ENCODE data around the gene PTCD2.

The PTCD2 gene

GRCh38 chr5:72351376-72351775 lies 31.2 kb downstream of the PTCD2 start:
- no peak for DNase-seq

- DNase-seq = no peak
Measured at GRCh38 chr5:72352616-72353015, 32.4 kb downstream of the PTCD2 start.

GRCh38 chr5:72353046-72353445 lies 32.9 kb downstream of the PTCD2 start:
- peak; percentile 44 for DNase-seq

- peak; percentile 25 for DNase-seq
Measured at GRCh38 chr5:72355706-72356299, 35.6 kb downstream of the PTCD2 start.

GRCh38 chr5:72356361-72356760 lies 36.2 kb downstream of the PTCD2 start:
- DNase-seq = no peak

- no peak for DNase-seq
Measured at GRCh38 chr5:72358925-72359324, 38.8 kb downstream of the PTCD2 start.

- DNase-seq = no peak
Measured at GRCh38 chr5:72359886-72360285, 39.7 kb downstream of the PTCD2 start.

GRCh38 chr5:72363166-72363802 lies 43.1 kb downstream of the PTCD2 start:
- peak; percentile 88 for DNase-seq

- DNase-seq = no peak
Measured at GRCh38 chr5:72364171-72364570, 44.0 kb downstream of the PTCD2 start.

GRCh38 chr5:72364951-72365350 lies 44.8 kb downstream of the PTCD2 start:
- no peak for DNase-seq

- DNase-seq = peak; percentile 77
Measured at GRCh38 chr5:72366324-72366976, 46.3 kb downstream of the PTCD2 start.

- DNase-seq = no peak
Measured at GRCh38 chr5:72368271-72368670, 48.1 kb downstream of the PTCD2 start.

GRCh38 chr5:72369301-72369700 lies 49.1 kb downstream of the PTCD2 start:
- peak; percentile 42 for DNase-seq

GRCh38 chr5:72369711-72370110 lies 49.5 kb downstream of the PTCD2 start:
- DNase-seq = no peak

GRCh38 chr5:72372331-72372730 lies 52.2 kb downstream of the PTCD2 start:
- no peak for DNase-seq

- no peak for DNase-seq
Measured at GRCh38 chr5:72372923-72373322, 52.8 kb downstream of the PTCD2 start.

- no peak for DNase-seq
Measured at GRCh38 chr5:72374844-72375243, 54.7 kb downstream of the PTCD2 start.

- DNase-seq = no peak
Measured at GRCh38 chr5:72376381-72376780, 56.2 kb downstream of the PTCD2 start.

GRCh38 chr5:72377910-72378638 lies 57.9 kb downstream of the PTCD2 start:
- DNase-seq = no peak

- peak; percentile 87 for DNase-seq
Measured at GRCh38 chr5:72378639-72379289, 58.6 kb downstream of the PTCD2 start.

- no peak for DNase-seq
Measured at GRCh38 chr5:72379936-72380335, 59.8 kb downstream of the PTCD2 start.

- DNase-seq = no peak
Measured at GRCh38 chr5:72380492-72381274, 60.5 kb downstream of the PTCD2 start.
